ENCODE measurements around the gene BTN1A1.
"Not testable (repeated sequence)": the region's sequence is repeated elsewhere in the genome, so short reads cannot be mapped to it uniquely, and the experiment has no call there.

The BTN1A1 gene, protein sequence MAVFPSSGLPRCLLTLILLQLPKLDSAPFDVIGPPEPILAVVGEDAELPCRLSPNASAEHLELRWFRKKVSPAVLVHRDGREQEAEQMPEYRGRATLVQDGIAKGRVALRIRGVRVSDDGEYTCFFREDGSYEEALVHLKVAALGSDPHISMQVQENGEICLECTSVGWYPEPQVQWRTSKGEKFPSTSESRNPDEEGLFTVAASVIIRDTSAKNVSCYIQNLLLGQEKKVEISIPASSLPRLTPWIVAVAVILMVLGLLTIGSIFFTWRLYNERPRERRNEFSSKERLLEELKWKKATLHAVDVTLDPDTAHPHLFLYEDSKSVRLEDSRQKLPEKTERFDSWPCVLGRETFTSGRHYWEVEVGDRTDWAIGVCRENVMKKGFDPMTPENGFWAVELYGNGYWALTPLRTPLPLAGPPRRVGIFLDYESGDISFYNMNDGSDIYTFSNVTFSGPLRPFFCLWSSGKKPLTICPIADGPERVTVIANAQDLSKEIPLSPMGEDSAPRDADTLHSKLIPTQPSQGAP

DNA sequence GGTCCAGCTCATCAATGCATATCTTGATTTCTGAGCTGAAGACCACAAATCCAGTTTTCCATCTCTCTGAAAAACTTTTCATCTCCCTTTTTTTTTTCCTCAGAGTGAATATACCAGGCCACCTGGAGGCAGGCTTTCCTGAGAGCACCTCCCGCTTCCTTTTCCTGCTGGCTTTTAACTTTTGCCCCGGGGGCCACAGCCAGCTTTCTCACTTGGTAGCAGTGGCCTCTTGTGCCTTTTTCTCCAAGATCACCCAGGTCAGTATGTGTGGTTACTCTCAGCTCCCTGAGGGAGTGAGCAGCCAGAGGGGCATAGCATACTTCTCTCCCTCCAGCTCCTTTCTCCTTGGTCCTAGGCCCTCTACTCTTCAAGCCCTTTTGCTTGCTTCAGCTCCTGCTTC is at the start of gene BTN1A1:
Gene BTN1A1, plus strand, starts transcription at position 202 of the 400 bp plus-strand sequence. CDS start 984 bp downstream, outside the sequence.
- FAIRE-seq: no peak
- DNase-seq (ENCODE audit: extremely low spot score, insufficient read length, low read depth): no peak

DNA sequence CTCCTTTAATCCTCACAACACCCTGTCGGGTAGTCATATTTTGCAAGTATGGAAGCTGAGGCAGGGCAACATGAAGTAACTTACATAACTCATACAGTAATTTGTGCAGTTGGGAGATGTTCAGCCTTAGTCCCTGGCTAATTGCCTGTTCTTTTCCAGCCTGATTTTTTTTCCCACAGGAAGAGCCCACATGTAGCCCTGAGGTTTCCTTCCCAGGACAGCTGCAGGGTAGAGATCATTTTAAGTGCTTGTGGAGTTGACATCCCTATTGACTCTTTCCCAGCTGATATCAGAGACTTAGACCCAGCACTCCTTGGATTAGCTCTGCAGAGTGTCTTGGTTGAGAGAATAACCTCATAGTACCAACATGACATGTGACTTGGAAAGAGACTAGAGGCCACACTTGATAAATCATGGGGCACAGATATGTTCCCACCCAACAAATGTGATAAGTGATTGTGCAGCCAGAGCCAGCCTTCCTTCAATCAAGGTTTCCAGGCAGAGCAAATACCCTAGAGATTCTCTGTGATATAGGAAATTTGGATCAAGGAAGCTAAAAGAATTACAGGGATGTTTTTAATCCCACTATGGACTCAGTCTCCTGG is 47.4 kb upstream of the BTN1A1 start:
- no peak for FAIRE-seq
- DNase-seq (ENCODE audit: extremely low spot score, insufficient read length, low read depth): no peak

DNA sequence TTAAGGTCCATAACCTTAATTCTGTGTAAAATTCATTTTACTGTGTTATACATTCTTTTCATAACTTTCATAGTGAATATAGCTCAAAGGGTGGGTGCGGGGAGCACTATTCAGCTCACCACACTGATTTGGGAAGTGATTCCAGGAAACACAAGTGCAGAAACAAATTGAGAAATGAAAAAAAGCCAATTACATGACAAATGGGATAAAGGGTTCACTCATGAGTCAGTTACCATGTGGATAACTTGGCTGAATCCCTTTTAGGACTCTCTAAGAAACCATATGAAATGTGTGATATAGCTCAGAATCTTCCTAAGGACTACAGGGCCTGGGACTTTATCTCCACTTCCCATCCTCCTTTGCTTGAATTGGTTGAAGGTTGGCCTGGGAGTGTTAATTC is 45.5 kb upstream of the BTN1A1 start:
- no peak for DNase-seq (ENCODE audit: extremely low spot score, insufficient read length, low read depth)
- no peak for FAIRE-seq

DNA sequence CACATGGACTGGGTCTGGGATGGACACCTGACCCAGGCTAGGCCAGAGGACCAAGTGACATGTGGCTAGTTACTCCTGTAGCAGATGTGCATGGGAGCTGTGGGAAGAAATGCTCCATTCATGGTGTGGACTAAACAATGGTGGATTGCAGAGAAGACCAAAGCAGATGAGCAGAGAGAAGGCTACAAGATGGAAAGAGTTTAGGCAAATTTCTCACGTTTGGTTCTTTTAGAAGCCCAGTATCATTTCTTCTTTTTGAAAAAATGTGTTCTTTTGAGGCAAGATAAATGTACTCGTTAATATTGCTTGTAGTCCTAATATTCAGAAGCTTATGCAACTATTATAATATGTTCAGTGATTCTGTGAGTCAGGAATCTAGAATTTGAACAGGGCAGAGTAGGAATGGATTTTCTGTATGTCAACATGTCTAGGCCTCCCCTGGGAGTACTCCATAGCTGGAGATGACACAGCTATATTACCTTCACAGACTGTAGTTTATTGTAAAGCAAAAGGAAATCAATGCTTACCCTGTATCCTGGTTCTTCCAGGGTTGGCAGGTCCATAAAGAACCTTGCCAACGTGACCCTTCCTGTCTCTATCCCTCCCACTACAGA is 44.6 kb upstream of the BTN1A1 start:
- FAIRE-seq: no peak
- no peak for DNase-seq (ENCODE audit: extremely low spot score, insufficient read length, low read depth)

DNA sequence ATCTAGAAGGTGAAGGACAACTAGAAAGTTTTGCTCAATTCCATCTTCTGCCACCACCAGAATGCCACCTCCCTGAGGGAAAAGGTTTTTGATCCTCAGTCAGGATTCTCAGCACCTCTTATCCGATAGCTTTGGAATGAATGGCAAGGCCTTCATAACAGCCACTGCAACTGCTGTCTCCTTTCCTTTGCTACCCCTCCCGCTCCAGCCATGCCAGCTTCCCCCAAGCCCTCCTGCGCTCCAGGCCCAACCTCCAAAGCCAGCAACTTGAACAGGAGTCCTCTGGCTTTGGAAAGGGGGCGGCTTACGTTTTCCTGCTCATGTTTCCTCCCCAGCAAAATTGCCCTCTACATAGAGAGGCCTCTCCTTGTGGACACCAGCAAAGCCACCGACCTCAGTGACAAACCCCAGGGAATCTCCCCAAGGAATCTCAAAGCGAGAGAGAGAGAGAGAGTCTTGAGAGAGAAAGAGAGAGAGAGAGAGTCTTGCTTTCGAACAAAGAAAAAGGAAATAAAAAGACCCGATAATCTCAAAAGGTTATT is 42.8 kb upstream of the BTN1A1 start:
- no peak for FAIRE-seq
- no peak for DNase-seq (ENCODE audit: extremely low spot score, insufficient read length, low read depth)

DNA sequence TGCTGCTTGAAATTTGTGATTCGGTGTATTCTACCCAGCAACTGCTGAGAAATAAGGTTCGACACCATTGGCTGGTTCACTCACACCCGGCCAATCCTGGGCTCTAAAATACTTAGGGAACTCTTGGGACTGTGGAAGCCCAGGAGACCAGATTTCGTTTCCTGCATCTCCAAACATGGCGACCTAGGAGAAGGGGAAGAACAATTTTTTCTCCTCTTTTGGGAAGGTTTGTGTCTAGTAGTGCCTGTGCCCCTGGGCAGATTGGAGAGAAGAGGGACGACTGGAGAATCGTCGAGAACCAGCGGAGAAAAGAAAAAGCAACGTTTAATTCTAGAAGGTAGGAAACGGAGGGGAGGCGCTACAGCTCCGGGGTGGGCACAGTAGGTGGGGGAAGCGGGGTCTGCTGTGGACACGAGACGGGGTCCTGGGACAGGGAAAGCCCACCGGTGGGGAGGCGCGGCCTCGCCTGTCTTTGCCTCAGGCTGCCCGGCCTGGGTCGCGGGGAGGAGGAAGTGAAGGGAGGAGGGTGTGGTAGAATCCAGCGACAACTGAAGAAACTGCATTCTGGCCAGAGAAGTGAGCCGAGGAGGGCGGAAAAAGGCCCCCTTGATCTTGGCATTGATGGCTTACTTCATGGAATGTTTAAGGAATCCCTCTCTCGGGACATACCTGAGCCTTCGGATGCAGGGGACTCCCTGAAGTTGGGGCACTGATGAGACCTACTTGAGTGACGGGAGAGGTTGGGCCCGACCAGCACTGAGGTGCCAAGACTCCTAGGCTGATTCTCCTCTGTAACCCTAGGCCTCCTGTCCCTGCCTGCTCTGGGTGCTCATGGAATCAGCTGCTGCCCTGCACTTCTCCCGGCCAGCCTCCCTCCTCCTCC is 42.1 kb upstream of the BTN1A1 start, which contains the start of gene BTN2A1:
Gene BTN2A1, plus strand, starts transcription at position 150 of the 883 bp plus-strand sequence. Its CDS starts 682 bp downstream, at position 832.
- peak; percentile 96 for FAIRE-seq
- DNase-seq (ENCODE audit: extremely low spot score, insufficient read length, low read depth): peak; percentile 62

DNA sequence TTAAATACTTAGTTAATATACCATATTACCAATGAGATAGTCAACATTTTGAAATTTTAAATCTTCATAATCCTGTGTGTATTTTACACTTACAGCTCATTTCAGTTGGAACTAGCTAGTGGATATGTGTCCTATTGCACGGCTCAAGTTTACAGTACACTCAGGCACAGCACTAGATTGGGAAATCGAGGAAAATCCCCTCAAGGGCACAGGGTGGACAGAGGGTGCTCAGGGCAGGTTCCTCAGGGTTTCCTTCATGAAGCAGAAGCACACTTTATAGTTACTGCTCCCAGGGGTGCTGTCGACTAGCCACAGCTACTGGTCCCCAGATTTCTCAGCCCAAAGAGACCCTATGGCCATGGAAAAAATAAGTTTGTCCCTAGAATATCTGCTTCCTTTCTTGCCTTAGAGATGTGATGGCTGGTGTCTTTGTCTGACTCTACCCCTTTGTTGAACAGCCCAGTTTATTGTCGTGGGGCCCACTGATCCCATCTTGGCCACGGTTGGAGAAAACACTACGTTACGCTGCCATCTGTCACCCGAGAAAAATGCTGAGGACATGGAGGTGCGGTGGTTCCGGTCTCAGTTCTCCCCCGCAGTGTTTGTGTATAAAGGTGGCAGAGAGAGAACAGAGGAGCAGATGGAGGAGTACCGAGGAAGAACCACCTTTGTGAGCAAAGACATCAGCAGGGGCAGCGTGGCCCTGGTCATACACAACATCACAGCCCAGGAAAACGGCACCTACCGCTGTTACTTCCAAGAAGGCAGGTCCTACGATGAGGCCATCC is 40.9 kb upstream of the BTN1A1 start:
- DNase-seq (ENCODE audit: extremely low spot score, insufficient read length, low read depth) (no peak), FAIRE-seq (no peak)

DNA sequence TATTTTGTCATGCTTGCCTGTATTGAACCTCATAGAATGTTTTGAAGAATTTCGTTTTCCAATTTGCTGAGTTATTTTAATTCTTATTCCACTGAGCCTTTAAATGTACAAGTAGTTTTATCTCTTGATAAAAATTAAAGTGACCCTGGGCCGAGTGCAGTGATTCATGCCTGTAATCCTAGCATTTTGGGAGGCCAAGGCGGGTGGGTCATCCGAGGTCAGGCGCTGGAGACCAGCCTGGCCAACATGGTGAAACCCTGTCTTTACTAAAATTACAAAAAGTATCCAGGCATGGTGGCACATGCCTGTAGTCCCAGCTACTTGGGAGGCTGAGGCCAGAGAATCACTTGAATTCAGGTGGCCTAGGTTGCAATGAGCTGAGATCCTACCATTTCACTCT is 38.8 kb upstream of the BTN1A1 start:
- DNase-seq (ENCODE audit: extremely low spot score, insufficient read length, low read depth); FAIRE-seq: not testable (repeated sequence)

DNA sequence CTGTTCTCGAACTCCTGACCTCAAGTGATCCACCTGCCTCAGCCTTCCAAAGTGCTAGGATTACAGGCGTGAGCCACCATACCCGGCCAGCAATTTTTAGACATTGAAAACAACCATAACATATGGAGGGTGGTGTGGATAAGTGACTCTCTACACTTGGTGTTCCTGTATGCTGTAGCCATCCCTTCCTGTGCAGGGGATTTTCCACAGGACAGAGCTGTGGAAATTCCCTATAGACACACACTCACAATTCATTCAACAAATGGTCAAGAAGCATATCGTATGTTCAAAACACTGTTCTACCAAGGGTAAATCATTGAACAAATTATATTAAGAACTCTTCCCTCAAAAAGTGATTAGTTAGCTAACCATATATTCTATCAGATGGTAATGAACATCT is 36.1 kb upstream of the BTN1A1 start:
- DNase-seq (ENCODE audit: extremely low spot score, insufficient read length, low read depth) (no peak), FAIRE-seq (no peak)

DNA sequence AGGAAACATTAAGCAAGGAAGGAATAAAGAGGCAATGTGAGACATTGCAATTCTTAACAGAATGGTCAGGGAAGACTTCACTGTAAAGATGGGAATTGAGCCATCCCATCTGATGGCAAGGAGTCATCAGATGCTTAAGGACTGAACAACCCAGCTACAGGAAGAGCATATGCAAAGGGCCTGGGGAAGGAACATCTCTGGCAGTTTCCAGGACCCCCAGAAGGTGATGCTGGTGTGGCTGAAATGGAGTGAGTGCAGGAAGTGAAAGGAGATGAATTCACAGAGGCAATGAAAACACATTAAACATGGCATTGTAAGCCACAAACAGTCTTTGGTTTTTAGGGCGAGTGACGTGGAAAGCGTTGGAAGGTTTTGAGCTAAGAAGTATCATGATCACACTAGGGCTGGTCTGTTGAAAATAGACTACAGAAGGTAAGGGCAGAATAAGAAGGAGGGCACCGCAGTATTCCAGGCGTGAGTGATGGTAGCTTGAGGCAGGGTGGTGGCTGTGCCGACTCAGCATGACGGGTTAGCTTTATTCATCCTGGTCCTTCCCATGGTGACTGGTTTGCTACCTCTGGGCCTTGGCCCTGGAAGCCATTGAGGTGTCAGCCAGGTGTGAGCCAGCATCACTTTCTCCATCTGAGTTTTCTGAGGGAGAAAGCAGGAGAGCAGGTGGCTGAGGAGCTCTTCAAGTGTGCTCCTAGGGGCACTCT is 35.5 kb upstream of the BTN1A1 start:
- peak; percentile 5 for FAIRE-seq

DNA sequence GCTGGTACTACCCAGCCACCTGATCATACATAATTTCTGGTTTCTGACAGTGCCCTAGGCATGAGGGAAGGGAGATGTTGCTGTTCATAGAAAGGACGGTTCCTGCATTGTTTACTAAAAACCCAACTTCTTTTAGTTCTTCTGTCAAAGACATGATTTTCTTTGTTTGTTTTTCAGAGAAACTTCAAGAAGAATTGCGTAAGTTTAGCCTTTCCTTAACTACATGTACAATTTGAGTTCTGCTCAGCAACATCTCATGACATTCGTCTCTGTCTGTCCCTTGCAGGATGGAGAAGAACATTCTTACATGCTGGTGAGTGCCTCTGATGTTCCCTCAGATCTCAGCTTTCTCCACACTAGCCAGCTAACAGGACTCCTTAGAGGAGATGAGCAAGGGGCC is 34.3 kb upstream of the BTN1A1 start:
- no peak for DNase-seq (ENCODE audit: extremely low spot score, insufficient read length, low read depth)

More for the DNA sequence above, 35.5 kb upstream of the BTN1A1 start:
- no peak for DNase-seq (ENCODE audit: extremely low spot score, insufficient read length, low read depth)

DNA sequence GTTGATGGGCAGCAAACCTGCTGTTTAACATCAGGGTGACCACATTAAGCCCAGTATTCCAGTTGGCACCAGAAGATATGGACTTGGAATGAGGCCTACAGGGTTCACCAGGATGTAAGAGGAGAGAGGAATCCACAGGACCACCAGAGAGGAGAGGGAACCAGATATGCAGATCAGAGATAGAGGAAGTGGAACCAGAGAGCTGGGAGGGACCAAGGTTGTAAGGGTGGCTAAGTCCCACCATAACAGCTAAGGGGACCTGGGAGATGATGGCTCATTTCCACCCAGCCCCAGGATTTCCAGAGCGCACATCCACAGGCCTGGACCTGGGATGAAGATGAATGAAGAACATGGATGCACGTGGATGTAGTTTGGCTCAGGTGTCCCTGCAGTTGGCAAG is 31.3 kb upstream of the BTN1A1 start:
- no peak for DNase-seq (ENCODE audit: extremely low spot score, insufficient read length, low read depth)
- no peak for FAIRE-seq

More for the DNA sequence above, 34.3 kb upstream of the BTN1A1 start:
- no peak for FAIRE-seq

DNA sequence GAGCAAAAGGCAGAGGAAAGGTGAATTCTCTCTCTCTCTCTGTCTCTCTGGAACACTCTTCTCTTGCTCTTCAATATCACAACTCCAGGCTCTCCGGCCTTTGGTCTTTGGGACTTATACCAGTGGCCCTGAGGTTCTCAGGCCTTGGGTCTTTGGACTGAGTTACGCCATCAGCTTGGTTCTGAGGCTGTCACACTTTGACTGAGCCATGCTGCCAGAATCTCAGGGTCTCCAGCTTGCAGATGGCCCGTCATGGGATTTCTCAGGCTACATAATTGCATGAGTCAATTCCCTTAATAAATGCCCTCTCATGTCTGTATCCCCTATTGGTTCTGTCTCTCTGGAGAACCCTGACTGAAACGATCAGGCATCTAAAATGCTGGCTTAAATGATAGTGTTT is 29.5 kb upstream of the BTN1A1 start:
- no peak for FAIRE-seq
- no peak for DNase-seq (ENCODE audit: extremely low spot score, insufficient read length, low read depth)

DNA sequence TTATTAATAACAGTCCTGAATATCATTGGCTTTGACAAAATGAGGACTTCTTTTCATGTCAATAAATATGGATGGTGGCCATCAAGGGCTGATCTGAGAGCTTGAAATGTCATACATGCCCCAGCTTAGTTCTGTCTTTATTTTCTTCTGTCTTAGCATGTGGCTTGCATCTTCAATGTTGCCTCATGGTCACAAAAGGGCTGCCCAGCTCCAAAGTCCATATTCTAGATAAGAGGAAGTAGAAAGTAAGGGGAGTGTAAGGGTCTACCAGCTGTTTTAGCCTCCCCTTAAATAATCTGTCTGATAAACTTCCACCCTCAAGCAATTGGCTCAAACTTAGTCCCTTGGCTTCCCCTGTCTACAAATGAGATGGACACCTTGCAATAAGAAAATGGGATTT is 28.1 kb upstream of the BTN1A1 start:
- DNase-seq (ENCODE audit: extremely low spot score, insufficient read length, low read depth) (no peak), FAIRE-seq (no peak)

DNA sequence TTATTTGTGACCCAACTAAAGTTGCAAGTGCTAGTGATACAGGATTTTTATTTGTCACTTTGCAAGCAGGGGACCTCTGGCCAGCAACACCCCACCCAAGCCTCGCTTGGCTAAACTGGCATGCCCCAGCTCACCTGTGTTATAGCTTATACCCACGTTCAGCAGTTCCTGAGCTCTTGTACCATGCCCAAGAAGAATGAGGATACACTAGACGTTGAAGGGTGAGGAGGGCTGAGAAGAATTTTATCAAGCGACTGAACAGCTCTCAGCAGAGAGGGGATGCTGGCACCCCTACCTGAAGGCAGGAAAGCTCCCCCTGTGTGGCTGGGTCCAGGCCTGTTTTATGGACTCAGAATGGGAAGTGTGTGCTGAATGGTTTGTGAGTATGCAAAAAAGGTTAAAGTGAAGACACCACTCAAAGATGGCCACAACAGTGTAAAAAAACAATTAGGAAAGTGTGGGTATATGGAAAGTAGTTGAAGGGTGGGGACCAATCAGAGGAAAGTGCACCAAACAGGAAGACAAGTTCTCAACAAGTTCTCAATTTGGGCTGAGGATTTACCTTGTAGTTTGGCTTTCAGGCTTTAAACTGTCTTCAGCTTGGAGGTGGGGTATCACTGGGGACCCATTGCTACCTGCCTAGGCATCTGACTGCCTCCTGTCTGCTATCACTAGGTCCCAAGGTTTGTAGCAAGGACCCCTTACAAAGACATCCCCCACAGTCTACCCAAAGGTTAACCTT is 27.4 kb upstream of the BTN1A1 start:
- no peak for DNase-seq (ENCODE audit: extremely low spot score, insufficient read length, low read depth)
- peak; percentile 5 for FAIRE-seq

DNA sequence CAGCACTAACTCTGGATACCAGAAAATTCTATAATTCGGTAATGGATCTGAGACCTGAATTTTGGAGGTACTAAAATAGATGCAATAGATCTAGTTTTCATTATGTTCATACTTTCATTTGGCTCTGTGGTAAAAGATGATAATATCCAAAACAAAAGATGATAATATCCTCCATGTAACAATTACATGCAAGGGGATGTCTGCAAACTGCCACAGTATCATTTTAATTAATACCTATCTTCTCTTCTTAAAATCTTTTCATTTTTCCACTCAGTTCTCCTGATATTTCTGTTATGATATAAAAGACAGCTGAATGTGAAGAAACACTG is 26.7 kb upstream of the BTN1A1 start:
- FAIRE-seq (no peak), DNase-seq (ENCODE audit: extremely low spot score, insufficient read length, low read depth) (no peak)

DNA sequence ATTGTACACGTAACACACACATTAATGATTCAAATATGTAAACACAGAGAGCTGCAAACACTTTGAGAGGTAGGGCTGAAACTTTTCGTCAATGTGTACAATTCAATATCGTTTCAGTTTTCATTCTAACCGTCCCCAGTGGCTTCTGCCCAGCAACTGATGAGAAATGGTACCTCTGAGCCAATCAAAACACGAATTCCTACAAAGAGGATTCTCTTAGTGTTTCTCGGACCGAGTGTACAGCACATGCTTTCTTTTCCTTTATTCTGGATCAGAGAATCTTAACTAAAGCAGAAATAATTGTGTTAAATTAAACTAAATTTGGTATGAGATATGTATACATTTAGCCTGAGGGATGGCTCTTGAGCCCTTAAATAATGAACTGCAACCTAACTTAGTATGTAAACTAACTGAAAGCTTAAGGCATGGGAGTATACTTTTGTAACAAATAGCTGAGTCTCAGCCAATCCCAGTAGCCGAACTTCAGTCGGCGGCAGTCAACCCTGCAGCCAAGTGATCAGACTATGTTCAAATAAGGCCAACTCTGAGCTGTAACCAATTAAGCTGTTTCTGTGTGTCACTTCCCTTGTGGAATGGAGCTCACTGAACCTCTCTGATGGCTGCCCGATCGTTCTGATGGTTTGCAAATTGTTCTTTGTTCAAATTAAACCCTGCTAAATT is 26.2 kb upstream of the BTN1A1 start:
- FAIRE-seq (peak; percentile 97), DNase-seq (ENCODE audit: extremely low spot score, insufficient read length, low read depth) (peak; percentile 51)
